IMR-90 (cell line): ENCODE measurements around the gene SEMA6D.

Experiments
- CEBPB ChIP-seq: IDR thresholded peaks from 2 replicates; pipeline ENCODE4 v1.6.1; 2012; ENCODE audit warnings: low read depth, low read length, improper control_type of control experiment
- MAFK ChIP-seq: IDR thresholded peaks from 2 replicates; pipeline ENCODE4 v1.6.1; 2012; ENCODE audit warnings: low read depth, low read length, improper control_type of control experiment
- MXI1 ChIP-seq: IDR thresholded peaks from 2 replicates; pipeline ENCODE4 v1.6.1; 2012; ENCODE audit warnings: low read depth, mild to moderate bottlenecking, low read length, moderate library complexity, borderline replicate concordance
- POLR2A ChIP-seq: IDR thresholded peaks from 2 replicates; pipeline ENCODE4 v1.6.1; 2012; ENCODE audit warnings: mild to moderate bottlenecking, low read depth, low read length
- RCOR1 ChIP-seq: IDR thresholded peaks from 2 replicates; pipeline ENCODE4 v1.6.1; 2012; ENCODE audit warnings: mild to moderate bottlenecking, low read length, improper control_type of control experiment; ENCODE audit not compliant: insufficient replicate concordance
- TF ChIP-seq, protein P1 (sequence below): conservative IDR thresholded peaks from 2 replicates; pipeline ENCODE4 v1.5.1; 2012; ENCODE audit warnings: mild to moderate bottlenecking, low read depth, low read length, improper control_type of control experiment
- TF ChIP-seq, protein P2 (sequence below): fragments of 150-350 bp; IDR thresholded peaks from 2 replicates; pipeline ENCODE4 v1.6.1; 2017; ENCODE audit warnings: mild to moderate bottlenecking, antibody characterized with exemption, low read length, low read depth

DNA sequence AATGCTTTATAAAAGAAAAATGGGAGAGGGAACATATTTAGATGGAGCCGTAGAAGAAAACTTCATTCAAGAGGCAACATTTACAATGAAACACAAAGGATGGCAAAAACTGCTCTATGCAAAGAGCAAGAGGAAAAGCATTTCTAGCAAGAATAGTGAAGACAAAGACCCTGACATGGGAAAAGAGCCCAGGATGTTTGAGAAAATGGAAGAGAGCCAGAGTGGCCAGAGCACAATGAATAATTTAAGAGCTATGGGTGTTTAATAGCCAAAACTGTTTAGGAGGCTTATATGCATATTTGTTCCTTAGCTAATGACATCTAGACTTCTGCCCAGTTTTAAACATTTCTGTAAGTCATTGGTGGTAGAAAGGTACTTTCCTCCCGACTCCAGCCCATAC lies 25.4 kb upstream of the SEMA6D start:
- TF ChIP-seq CEBPB (no peak), POLR2A (no peak), RCOR1 (no peak), MAFK (no peak), MXI1 (no peak)
- TF ChIP-seq, protein P1, sequence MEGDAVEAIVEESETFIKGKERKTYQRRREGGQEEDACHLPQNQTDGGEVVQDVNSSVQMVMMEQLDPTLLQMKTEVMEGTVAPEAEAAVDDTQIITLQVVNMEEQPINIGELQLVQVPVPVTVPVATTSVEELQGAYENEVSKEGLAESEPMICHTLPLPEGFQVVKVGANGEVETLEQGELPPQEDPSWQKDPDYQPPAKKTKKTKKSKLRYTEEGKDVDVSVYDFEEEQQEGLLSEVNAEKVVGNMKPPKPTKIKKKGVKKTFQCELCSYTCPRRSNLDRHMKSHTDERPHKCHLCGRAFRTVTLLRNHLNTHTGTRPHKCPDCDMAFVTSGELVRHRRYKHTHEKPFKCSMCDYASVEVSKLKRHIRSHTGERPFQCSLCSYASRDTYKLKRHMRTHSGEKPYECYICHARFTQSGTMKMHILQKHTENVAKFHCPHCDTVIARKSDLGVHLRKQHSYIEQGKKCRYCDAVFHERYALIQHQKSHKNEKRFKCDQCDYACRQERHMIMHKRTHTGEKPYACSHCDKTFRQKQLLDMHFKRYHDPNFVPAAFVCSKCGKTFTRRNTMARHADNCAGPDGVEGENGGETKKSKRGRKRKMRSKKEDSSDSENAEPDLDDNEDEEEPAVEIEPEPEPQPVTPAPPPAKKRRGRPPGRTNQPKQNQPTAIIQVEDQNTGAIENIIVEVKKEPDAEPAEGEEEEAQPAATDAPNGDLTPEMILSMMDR = no peak
- TF ChIP-seq, protein P2, sequence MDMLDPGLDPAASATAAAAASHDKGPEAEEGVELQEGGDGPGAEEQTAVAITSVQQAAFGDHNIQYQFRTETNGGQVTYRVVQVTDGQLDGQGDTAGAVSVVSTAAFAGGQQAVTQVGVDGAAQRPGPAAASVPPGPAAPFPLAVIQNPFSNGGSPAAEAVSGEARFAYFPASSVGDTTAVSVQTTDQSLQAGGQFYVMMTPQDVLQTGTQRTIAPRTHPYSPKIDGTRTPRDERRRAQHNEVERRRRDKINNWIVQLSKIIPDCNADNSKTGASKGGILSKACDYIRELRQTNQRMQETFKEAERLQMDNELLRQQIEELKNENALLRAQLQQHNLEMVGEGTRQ = no peak
